HTERT RPE-1 (cell line): ENCODE data around the gene GDNF.
"Not testable (repeated sequence)": the region's sequence is repeated elsewhere in the genome, so short reads cannot be mapped to it uniquely, and the experiment has no call there.

Source experiments
- in situ Hi-C: fragments of 300-500 bp; cut with MboI; formaldehyde crosslinking; loops from 4 replicates; pipeline ENCODE4 v1.14.3; 2020; ENCODE audit warnings: low sequenced_read_pairs

The GDNF gene

GRCh38 chr5:37787742-37788141 lies 52.1 kb downstream of the GDNF start:
- in situ Hi-C loops, result no loop called here

- in situ Hi-C loops, result no loop called here
Measured at GRCh38 chr5:37786862-37787519, 52.9 kb downstream of the GDNF start.

GRCh38 chr5:37786416-37786815 lies 53.4 kb downstream of the GDNF start:
- in situ Hi-C loops, result no loop called here

- in situ Hi-C loops, result not testable (repeated sequence)
Measured at GRCh38 chr5:37781409-37781808, 58.4 kb downstream of the GDNF start.

- in situ Hi-C loops, result no loop called here
Measured at GRCh38 chr5:37777432-37778130, 62.3 kb downstream of the GDNF start.

- in situ Hi-C loops, result no loop called here
Measured at GRCh38 chr5:37776826-37777225, 63.0 kb downstream of the GDNF start.

GRCh38 chr5:37774912-37775483 lies 64.8 kb downstream of the GDNF start:
- in situ Hi-C loops, result no loop called here

- in situ Hi-C loops, result no loop called here
Measured at GRCh38 chr5:37773809-37774208, 66.0 kb downstream of the GDNF start.

GRCh38 chr5:37772255-37772654 lies 67.6 kb downstream of the GDNF start:
- in situ Hi-C loops, result no loop called here

GRCh38 chr5:37771731-37772130 lies 68.1 kb downstream of the GDNF start:
- in situ Hi-C loops, result no loop called here

- in situ Hi-C loops, result no loop called here
Measured at GRCh38 chr5:37771203-37771611, 68.6 kb downstream of the GDNF start.

- in situ Hi-C loops, result no loop called here
Measured at GRCh38 chr5:37770786-37771185, 69.1 kb downstream of the GDNF start.

GRCh38 chr5:37769840-37770239 lies 70.0 kb downstream of the GDNF start:
- in situ Hi-C loops, result no loop called here

GRCh38 chr5:37769108-37769507 lies 70.7 kb downstream of the GDNF start:
- in situ Hi-C loops, result no loop called here

GRCh38 chr5:37768371-37768770 lies 71.5 kb downstream of the GDNF start:
- in situ Hi-C loops, result no loop called here

- in situ Hi-C loops, result no loop called here
Measured at GRCh38 chr5:37767961-37768360, 71.9 kb downstream of the GDNF start.

GRCh38 chr5:37767251-37767650 lies 72.6 kb downstream of the GDNF start:
- in situ Hi-C loops, result no loop called here
